Osteoblast (primary cell): ENCODE results near the gene KIAA1755. TPM values are rescaled to one million over a fixed set of nuclear protein-coding genes. Genes with fewer than 3 reads are reported as not detected.

Experiments used
- DNase-seq: peaks from one replicate; pipeline ENCODE4 v3.0.0; 2011; ENCODE audit warnings: low spot score, mixed read lengths; ENCODE audit not compliant: insufficient read length; ENCODE audit errors: missing footprints
- H2AFZ ChIP-seq: 2 replicates; pipeline ENCODE4 v1.6.0; 2011; ENCODE audit warnings: mild to moderate bottlenecking, low read length
- H3K27ac ChIP-seq: 2 replicates; pipeline ENCODE4 v1.5.1; 2011; ENCODE audit warnings: mild to moderate bottlenecking, low read depth, low read length, moderate library complexity
- H3K27me3 ChIP-seq: 2 replicates; pipeline ENCODE4 v1.6.0; 2012; ENCODE audit warnings: mild to moderate bottlenecking, control low read depth, inconsistent platforms, low read length, moderate library complexity; ENCODE audit not compliant: insufficient read depth
- H3K36me3 ChIP-seq: 2 replicates; pipeline ENCODE4 v1.5.1; 2011; ENCODE audit warnings: mild to moderate bottlenecking, low read length, control low read depth, moderate library complexity; ENCODE audit not compliant: insufficient read depth
- H3K4me1 ChIP-seq: 2 replicates; pipeline ENCODE4 v1.5.1; 2011; ENCODE audit warnings: mild to moderate bottlenecking, low read length, control low read depth, moderate library complexity; ENCODE audit not compliant: insufficient read depth
- H3K4me2 ChIP-seq: 2 replicates; pipeline ENCODE4 v1.6.0; 2011; ENCODE audit warnings: mild to moderate bottlenecking, low read length; ENCODE audit not compliant: insufficient read depth
- H3K4me3 ChIP-seq: fragments of 200-600 bp; sonication (generic); 3 replicates; pipeline ENCODE4 v1.5.1; 2012; ENCODE audit warnings: mild to moderate bottlenecking, low read length, inconsistent platforms; ENCODE audit not compliant: insufficient read depth
- H3K79me2 ChIP-seq: 2 replicates; pipeline ENCODE4 v1.6.0; 2012; ENCODE audit warnings: mild to moderate bottlenecking, low read length, control low read depth, inconsistent platforms; ENCODE audit not compliant: insufficient read depth
- H3K9me3 ChIP-seq: 2 replicates; pipeline ENCODE4 v1.5.1; 2011; ENCODE audit warnings: low read depth, low read length, control low read depth
- H4K20me1 ChIP-seq: 2 replicates; pipeline ENCODE4 v1.6.0; 2012; ENCODE audit warnings: mild to moderate bottlenecking, low read length, control low read depth; ENCODE audit not compliant: insufficient read depth
- total RNA-seq: library from RNA; depleted of rRNA; stranded (reverse); fragments of >200 nt; gene quantifications from 2 replicates; pipeline ENCODE4 v1.2.3, GENCODE V29; 2012
- TF ChIP-seq, protein P1 (sequence below): IDR thresholded peaks from 2 replicates; pipeline ENCODE4 v1.5.1; 2011; ENCODE audit warnings: mild to moderate bottlenecking, low read depth, low read length, moderate library complexity; ENCODE audit errors: extremely low read depth

Gene KIAA1755
- total RNA-seq, 1 donor, result 2.5 TPM

DNA sequence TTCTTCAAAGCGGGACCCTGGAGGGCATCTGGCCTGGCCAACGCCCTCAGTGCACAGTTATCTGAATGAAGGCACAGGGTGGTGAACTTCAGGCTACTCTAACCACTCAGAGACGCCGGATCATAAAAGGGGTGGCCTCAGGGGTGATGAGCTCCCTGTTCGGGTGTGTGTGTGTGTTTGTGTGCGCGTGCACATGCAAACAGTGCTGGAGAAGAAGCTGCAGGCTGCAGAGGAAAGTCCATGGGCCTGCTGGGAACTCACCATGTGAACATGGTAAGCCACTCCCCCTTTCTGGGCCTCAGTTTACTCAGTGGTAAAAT, 42.0 kb downstream of the KIAA1755 start:
- H3K27me3 ChIP-seq, result no peaks in the 10 kb centered on the region
- no peaks in the 10 kb centered on the region for H3K9me3 ChIP-seq
- H3K4me1 ChIP-seq, result peaks cover 27% of the 10 kb centered on the region
- DNase-seq, result no peak
- H4K20me1 ChIP-seq, result no peaks in the 10 kb centered on the region
- peak overlapping the region; percentile 72 for H3K27ac ChIP-seq
- no peak overlapping the region for H2AFZ ChIP-seq
- TF ChIP-seq, protein P1, sequence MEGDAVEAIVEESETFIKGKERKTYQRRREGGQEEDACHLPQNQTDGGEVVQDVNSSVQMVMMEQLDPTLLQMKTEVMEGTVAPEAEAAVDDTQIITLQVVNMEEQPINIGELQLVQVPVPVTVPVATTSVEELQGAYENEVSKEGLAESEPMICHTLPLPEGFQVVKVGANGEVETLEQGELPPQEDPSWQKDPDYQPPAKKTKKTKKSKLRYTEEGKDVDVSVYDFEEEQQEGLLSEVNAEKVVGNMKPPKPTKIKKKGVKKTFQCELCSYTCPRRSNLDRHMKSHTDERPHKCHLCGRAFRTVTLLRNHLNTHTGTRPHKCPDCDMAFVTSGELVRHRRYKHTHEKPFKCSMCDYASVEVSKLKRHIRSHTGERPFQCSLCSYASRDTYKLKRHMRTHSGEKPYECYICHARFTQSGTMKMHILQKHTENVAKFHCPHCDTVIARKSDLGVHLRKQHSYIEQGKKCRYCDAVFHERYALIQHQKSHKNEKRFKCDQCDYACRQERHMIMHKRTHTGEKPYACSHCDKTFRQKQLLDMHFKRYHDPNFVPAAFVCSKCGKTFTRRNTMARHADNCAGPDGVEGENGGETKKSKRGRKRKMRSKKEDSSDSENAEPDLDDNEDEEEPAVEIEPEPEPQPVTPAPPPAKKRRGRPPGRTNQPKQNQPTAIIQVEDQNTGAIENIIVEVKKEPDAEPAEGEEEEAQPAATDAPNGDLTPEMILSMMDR, result no peak
- H3K36me3 ChIP-seq, result no peaks in the 10 kb centered on the region
- peak overlapping the region; percentile 49 for H3K4me2 ChIP-seq
- H3K79me2 ChIP-seq, result no peaks in the 10 kb centered on the region
- H3K4me3 ChIP-seq, result no peak overlapping the region

DNA sequence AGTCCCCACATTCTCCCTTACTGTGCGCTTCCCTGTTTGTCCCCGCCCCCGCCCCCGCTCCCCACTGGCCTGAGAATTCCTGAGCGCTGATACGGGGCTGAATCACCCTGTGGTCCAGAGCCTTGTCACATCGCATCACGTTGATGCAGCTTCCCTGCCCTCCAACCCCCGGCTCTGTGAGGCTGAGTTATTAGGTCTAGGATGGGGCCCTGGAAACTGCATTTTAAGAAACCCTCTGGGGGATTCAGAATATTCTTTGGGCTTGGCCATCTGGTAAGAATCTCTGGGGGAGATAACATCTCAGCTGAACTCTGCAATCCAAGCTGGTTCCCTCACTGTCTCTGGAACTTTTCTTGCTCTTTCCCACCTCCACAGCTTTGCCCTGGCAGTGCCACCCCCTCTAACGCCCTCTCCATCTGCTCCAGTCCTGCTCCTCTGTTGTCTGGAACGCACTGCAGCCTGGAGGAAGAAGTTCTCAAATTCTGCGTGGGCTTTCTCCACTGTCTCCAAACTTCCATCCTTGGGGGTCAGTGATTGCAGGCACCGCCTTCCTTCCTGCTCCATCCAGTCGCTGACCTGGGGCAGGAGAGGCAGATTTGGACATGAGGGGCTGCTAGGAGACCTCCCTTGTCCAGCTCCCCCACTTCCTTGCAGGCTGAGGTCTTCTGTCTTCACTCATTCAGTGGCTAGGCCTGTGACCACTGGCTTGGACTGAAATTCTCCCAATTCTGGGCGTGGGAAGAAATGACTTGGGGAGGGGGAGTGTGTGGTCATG, 42.6 kb downstream of the KIAA1755 start:
- Histone ChIP-seq H3K4me2 (peak overlapping the region; percentile 49), H3K27ac (peak overlapping the region; percentile 93), H3K9me3 (no peaks in the 10 kb centered on the region), H3K27me3 (no peaks in the 10 kb centered on the region), H3K4me1 (peaks cover 27% of the 10 kb centered on the region), H3K36me3 (no peaks in the 10 kb centered on the region), H3K79me2 (no peaks in the 10 kb centered on the region), H3K4me3 (no peak overlapping the region), H2AFZ (no peak overlapping the region), H4K20me1 (no peaks in the 10 kb centered on the region)
- DNase-seq, result peak; percentile 99
- TF ChIP-seq, protein P1, result no peak

DNA sequence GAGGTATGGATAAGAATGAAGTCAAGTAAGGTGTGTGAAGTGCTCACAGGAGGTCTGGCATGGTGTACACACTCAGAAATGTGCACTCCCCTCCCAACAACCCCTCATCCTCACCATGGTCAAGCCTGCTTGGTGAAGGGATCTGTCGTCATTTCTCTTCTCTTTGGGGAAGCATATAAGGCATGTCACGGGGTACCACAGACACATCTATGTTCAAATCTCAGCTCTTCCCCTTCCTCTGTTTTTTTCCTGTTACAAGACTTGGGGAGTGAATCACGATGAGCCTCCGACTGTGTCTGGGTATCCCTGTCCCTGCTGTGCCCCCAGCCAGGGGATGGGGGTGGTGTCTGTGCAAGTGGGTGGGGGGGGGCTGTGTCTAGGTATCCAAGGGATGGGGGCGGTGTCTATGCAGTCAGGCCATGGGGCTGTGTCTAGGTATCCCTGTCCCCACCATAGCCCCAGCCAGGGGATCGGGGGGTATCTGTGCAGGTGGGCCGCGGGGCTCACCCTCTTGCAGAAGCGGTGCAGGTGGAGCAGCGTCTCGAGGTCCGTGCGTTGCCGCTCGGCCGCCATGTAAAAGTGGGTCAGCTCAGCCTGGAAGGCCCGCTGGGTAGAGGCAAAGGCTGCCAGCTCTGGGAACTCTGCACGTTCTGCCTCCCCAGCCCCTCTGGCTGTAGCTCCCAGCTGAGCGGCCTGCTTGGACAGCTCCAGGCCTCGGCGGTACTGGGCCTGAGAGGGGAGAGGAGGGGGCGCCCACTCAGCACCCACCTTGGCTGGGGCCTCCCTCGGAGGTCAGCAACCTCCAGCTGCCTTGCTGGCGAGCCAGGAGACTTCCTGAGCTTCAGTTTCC, 43.6 kb downstream of the KIAA1755 start:
- Histone ChIP-seq H3K79me2 (no peaks in the 10 kb centered on the region), H3K4me3 (peak overlapping the region; percentile 20), H3K27me3 (no peaks in the 10 kb centered on the region), H3K27ac (peak overlapping the region; percentile 93), H2AFZ (no peak overlapping the region), H3K9me3 (no peaks in the 10 kb centered on the region), H3K4me2 (peak overlapping the region; percentile 47), H3K36me3 (no peaks in the 10 kb centered on the region), H4K20me1 (no peaks in the 10 kb centered on the region), H3K4me1 (peaks cover 27% of the 10 kb centered on the region)
- TF ChIP-seq, protein P1, result no peak
- DNase-seq, result peak; percentile 87

DNA sequence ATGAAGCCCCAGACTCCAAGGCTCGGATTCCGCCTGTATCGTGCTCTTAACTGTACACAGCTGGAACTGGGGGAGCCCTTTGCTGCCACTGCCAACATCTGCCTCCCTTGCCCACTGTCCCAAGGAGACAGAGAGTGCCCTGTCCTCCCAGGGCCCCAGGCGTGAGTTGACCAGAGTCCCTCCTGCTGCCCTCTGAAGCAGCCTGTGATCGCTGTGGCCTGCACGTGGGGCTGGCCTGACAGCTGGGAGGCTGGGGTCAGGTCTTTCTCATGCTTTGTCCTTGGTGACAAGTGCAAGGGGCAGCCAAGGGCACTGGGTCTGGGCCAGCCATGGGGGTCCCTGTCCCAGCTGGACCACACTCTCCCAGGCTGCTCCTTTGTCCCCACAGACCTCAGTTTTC, 44.3 kb downstream of the KIAA1755 start:
- Histone ChIP-seq H3K27ac (no peak overlapping the region), H4K20me1 (no peaks in the 10 kb centered on the region), H3K36me3 (no peaks in the 10 kb centered on the region), H3K9me3 (no peaks in the 10 kb centered on the region), H3K27me3 (no peaks in the 10 kb centered on the region), H3K79me2 (no peaks in the 10 kb centered on the region), H3K4me3 (no peak overlapping the region), H2AFZ (no peak overlapping the region), H3K4me1 (peaks cover 29% of the 10 kb centered on the region), H3K4me2 (no peak overlapping the region)
- peak; percentile 17 for DNase-seq
- TF ChIP-seq, protein P1, result no peak
